ENCODE measurements around the gene PHKG1. TPM values are rescaled to one million over a fixed set of nuclear protein-coding genes. Genes with fewer than 3 reads are reported as not detected.

Gene PHKG1
- total and polyA plus RNA-seq, 10 of the 15 experiments (the other 5 are each of a cell fraction or from before 2014, with no cell fraction given), result 0.08 to 1.6 (median 0.44) TPM

- intact Hi-C loops (cut with micrococcal nuclease; ENCODE audit: unreplicated experiment) (loop anchor here (10.0 kb wide), 1 partner anchor 63 kb away; no protein-coding TSS in a partner anchor), in situ Hi-C loops (cut with MboI) (no loop called here)
- 51% methylated on average over 6 of the region's 6 CpGs for WGBS (ENCODE audit: insufficient coverage, insufficient replicate concordance, low lambda C conversion rate, missing lambda C conversion rate)
- ATAC-seq (no peak), FAIRE-seq (no peak), DNase-seq (ENCODE audit: low read depth, low spot score) (no peak)
- CTCF ChIA-PET, result no interaction called here
- no peak overlapping the region for H2AFZ ChIP-seq (ENCODE audit: control insufficient read depth, low read depth, low read length)
- H3K27me3 ChIP-seq (replicated peaks in 1 of 2; ENCODE audit: control insufficient read depth in 2 of 2, insufficient read depth in 2 of 2, low read length in 1 of 2), result no peaks in the 10 kb centered on the region
- H4K20me1 ChIP-seq (ENCODE audit: control insufficient read depth, insufficient read depth), result no peaks in the 10 kb centered on the region
- SMC1A ChIA-PET (ENCODE audit: uncharacterized antibody, unreplicated experiment), result no interaction called here
- POLR2A ChIA-PET, result no interaction called here
- no peak for TF ChIP-seq CTCF (IDR thresholded peaks at IDR 0.05 in 2 of 3, conservative IDR thresholded peaks at IDR 0.05 in 1 of 3; ENCODE audit: control insufficient read depth in 2 of 3, extremely low read depth in 1 of 3, insufficient read depth in 1 of 3, low read depth in 3 of 3, low read length in 3 of 3)
- TF ChIP-seq NKRF (conservative IDR thresholded peaks at IDR 0.05), result no peak
- no peak for TF ChIP-seq SMARCA5 (IDR thresholded peaks at IDR 0.05)
- H3K4me1 ChIP-seq (ENCODE audit: control insufficient read depth, insufficient read depth, low read length), result no peaks in the 10 kb centered on the region
- no peaks in the 10 kb centered on the region for H3K9me3 ChIP-seq (replicated peaks; ENCODE audit: control insufficient read depth, insufficient read depth, low read length)
- H3K4me2 ChIP-seq (ENCODE audit: control insufficient read depth, insufficient read depth), result no peak overlapping the region
- no peak overlapping the region for H3K4me3 ChIP-seq
- no TSS peak for BruUV-seq (replicated peaks)
- no peak overlapping the region for H3K9ac ChIP-seq (ENCODE audit: control insufficient read depth, insufficient read depth, low read length)
- no peak overlapping the region for H3K27ac ChIP-seq (ENCODE audit: control insufficient read depth, insufficient read depth)
- H3K79me2 ChIP-seq (ENCODE audit: control insufficient read depth, insufficient read depth, low read length), result no peaks in the 10 kb centered on the region
- RAD21 ChIA-PET (ENCODE audit: unreplicated experiment), result no interaction called here
- no peaks in the 10 kb centered on the region for H3K36me3 ChIP-seq (ENCODE audit: control insufficient read depth in 2 of 2, insufficient read depth in 2 of 2, low read length in 1 of 2)
These were observed 28.7 kb upstream of the PHKG1 start for GRCh38 chr7:56121440-56121839.
